ENCODE data around the gene OSM.

- TF ChIP-seq CTCF (IDR thresholded peaks at IDR 0.05; ENCODE audit: low read depth, low read length, missing input control) (no peak), RAD21 (IDR thresholded peaks at IDR 0.05) (no peak), TAF1 (conservative IDR thresholded peaks at IDR 0.05) (no peak), JUND (IDR thresholded peaks at IDR 0.05) (no peak), ATF3 (IDR thresholded peaks at IDR 0.05) (no peak), MAX (IDR thresholded peaks at IDR 0.05) (no peak), REST (IDR thresholded peaks at IDR 0.05) (no peak), ZBTB33 (IDR thresholded peaks at IDR 0.05) (no peak), GABPA (IDR thresholded peaks at IDR 0.05 in 1 of 2, conservative IDR thresholded peaks at IDR 0.05 in 1 of 2) (no peak), SP1 (IDR thresholded peaks at IDR 0.05) (no peak)
Measured at GRCh38 chr22:30227438-30228228, 39.0 kb downstream of the OSM start.

Data from liver (tissue), 3 donors.